PC-3 (cell line): ENCODE measurements around the gene TSPAN13.

Experiments used
- CTCF ChIP-seq: fragments of 300-600 bp; sonication (generic); conservative IDR thresholded peaks from 2 replicates; pipeline ENCODE4 v1.5.1; 2017; ENCODE audit warnings: antibody characterized with exemption, low read depth, mild to moderate bottlenecking, low read length
- EZH2 ChIP-seq: fragments of 300-600 bp; sonication (generic); IDR thresholded peaks from one replicate; pipeline ENCODE4 v1.6.1; 2017; ENCODE audit warnings: antibody characterized with exemption, mild to moderate bottlenecking, low read length; ENCODE audit not compliant: unreplicated experiment

GRCh38 chr7:16759840-16760239, 6.3 kb downstream of the TSPAN13 start:
- TF ChIP-seq CTCF = no peak
- TF ChIP-seq EZH2 = no peak
